Measurements from ENCODE around the gene SUPT6H.
A peak's percentile ranks its signal among the peaks of the same experiment; 100 is the strongest.

The SUPT6H gene

GRCh38 chr17:28750178-28751047 is 88.4 kb downstream of the SUPT6H start:
- peak; percentile 66 for DNase-seq (ENCODE audit: low read depth)

GRCh38 chr17:28751600-28752366 is 89.8 kb downstream of the SUPT6H start:
- no peak for DNase-seq (ENCODE audit: low read depth)
